ENCODE data around the gene SCGB1D1. TPM values are rescaled to one million over a fixed set of nuclear protein-coding genes. Genes with fewer than 3 reads are reported as not detected.
"Not testable (repeated sequence)": the region's sequence is repeated elsewhere in the genome, so short reads cannot be mapped to it uniquely, and the experiment has no call there.

SCGB1D1 gene
- total RNA-seq, 4 donors from 2014 or later, result not detected

DNA sequence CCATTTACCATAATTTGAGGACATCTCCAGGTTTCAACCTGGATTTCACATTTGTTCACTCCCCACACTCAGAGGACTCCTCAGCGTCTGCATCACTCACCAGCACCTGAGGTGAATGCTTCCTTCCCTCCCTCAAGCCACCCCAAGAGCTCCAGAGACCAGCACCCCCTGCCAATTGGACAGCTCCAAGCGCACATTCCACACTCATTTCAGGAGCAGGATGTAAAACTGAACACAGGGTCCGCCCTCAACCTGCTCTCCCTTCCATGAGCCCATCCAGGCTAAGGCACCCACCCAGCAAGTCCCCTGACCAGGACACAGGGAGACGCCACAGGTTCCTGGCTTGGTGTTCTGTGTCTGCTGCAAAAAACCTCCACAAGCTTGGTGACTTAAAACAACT is 3.9 kb downstream of the SCGB1D1 start:
- 62 to 68% methylated on average over 3 to 4 of the region's 4 CpGs for WGBS, 2 donors
- DNase-seq, result peak in 1 of 2 donors; percentile 12
- no peak overlapping the region for H3K4me3 ChIP-seq (replicated peaks in 1 of 3)
- no peak overlapping the region for H3K27ac ChIP-seq
- intact Hi-C loops (cut with DNase I), result no loop called here
- no peak for TF ChIP-seq CTCF (IDR thresholded peaks at IDR 0.05)
- no peak for TF ChIP-seq POLR2A (IDR thresholded peaks at IDR 0.05)
- H3K27me3 ChIP-seq, result no peaks in the 10 kb centered on the region
- H3K9me3 ChIP-seq, result no peaks in the 10 kb centered on the region
- H3K36me3 ChIP-seq, result no peaks in the 10 kb centered on the region
- H3K4me1 ChIP-seq, result no peaks in the 10 kb centered on the region

- H3K4me3 ChIP-seq (replicated peaks in 1 of 3); H3K4me1 ChIP-seq; H3K36me3 ChIP-seq; DNase-seq; H3K9me3 ChIP-seq; intact Hi-C loops (cut with DNase I); H3K27me3 ChIP-seq; H3K27ac ChIP-seq: not testable (repeated sequence)
- 16% methylated on average over 4 of the region's 9 CpGs; no CpG with 5 or more reads in 1 of the 2 donors for WGBS, 2 donors
Observed at GRCh38 chr11:62195010-62195409, 5.0 kb downstream of the SCGB1D1 start.

DNA sequence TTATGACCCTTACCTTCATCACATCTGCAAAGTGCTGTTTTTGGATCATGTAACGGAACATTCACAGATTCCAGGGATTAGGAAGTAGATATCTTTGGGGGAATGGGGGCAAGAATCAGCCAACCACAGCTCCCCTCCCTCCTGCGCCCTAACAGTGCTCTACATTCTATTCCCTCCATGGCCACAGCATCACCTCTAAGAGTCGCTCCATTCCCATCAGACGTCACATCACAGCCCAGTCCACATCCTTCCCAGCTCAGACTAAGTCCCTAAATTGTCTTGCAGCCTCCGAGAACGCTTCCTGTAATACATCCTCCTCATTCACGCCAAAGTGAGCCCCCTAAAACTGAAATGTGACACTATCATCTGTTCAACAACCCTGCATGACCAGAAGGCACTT is 5.9 kb downstream of the SCGB1D1 start:
- Histone ChIP-seq H3K9me3 (no peaks in the 10 kb centered on the region), H3K36me3 (no peaks in the 10 kb centered on the region), H3K4me3 (replicated peaks in 1 of 3) (no peak overlapping the region), H3K4me1 (no peaks in the 10 kb centered on the region), H3K27ac (no peak overlapping the region), H3K27me3 (no peaks in the 10 kb centered on the region)
- no peak for DNase-seq
- intact Hi-C loops (cut with DNase I), result no loop called here
- no peak for TF ChIP-seq POLR2A (IDR thresholded peaks at IDR 0.05)
- TF ChIP-seq CTCF (IDR thresholded peaks at IDR 0.05), result no peak
- WGBS, 2 donors, result 68 to 75% methylated on average over 7 of the region's 7 CpGs

DNA sequence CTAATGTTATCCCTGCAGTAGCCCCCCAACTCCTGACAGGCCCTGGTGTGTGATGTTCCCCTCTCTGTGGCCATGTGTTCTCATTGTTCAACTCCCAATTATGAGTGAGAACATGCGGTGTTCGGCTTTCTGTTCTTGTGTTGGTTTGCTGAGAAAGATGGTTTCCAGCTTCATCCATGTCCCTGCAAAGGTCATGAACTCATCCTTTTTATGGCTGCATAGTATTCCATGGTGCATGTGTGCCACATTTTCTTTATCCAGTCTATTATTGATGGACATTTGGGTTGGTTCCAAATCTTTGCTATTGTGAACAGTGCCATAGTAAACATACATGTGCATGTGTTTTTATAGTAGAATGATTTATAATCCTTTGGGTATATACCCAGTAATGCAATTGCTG is 7.4 kb downstream of the SCGB1D1 start:
- H3K4me3 ChIP-seq (replicated peaks in 1 of 3); H3K4me1 ChIP-seq; intact Hi-C loops (cut with DNase I); H3K27ac ChIP-seq; H3K27me3 ChIP-seq; H3K36me3 ChIP-seq; DNase-seq; H3K9me3 ChIP-seq: not testable (repeated sequence)
- WGBS, 2 donors, result 100% methylated on average over 2 of the region's 2 CpGs

DNA sequence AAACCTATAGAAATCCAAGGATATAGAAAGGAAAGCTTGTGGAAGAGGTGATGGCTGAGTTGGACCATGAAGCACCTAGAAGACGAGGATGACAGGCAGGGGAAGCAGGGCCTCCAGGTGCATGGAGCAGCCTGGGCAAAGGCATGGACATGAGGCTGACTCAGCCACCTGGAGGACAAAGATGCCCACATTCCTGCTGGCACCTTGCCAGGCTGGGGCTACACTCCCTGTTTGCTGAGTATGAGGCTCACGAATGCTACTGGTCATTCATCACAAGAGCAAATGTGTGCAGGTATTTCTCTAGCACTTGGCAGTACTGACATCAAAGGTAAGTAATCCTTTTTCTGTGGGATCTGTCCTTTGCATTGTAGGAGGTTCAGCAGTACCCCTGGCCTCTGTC is 11.4 kb downstream of the SCGB1D1 start:
- H3K27me3 ChIP-seq, result no peaks in the 10 kb centered on the region
- intact Hi-C loops (cut with DNase I), result no loop called here
- H3K4me3 ChIP-seq (replicated peaks in 1 of 3), result no peak overlapping the region
- H3K4me1 ChIP-seq, result peaks cover 0 to 3% of the 10 kb centered on the region in 2 donors
- H3K9me3 ChIP-seq, result no peaks in the 10 kb centered on the region
- H3K27ac ChIP-seq, result no peak overlapping the region
- TF ChIP-seq POLR2A (IDR thresholded peaks at IDR 0.05) (no peak), CTCF (IDR thresholded peaks at IDR 0.05) (no peak)
- no peaks in the 10 kb centered on the region for H3K36me3 ChIP-seq
- no peak for DNase-seq
- 61 to 86% methylated on average over 2 of the region's 2 CpGs for WGBS, 2 donors

GRCh38 chr11:62202910-62203309 is 12.9 kb downstream of the SCGB1D1 start:
- Histone ChIP-seq H3K27ac (no peak overlapping the region), H3K4me1 (peaks cover 0 to 3% of the 10 kb centered on the region in 2 donors), H3K4me3 (replicated peaks in 1 of 3) (no peak overlapping the region), H3K27me3 (no peaks in the 10 kb centered on the region), H3K9me3 (no peaks in the 10 kb centered on the region), H3K36me3 (no peaks in the 10 kb centered on the region)
- DNase-seq, result no peak
- no peak for TF ChIP-seq POLR2A (IDR thresholded peaks at IDR 0.05)
- no peak for TF ChIP-seq CTCF (IDR thresholded peaks at IDR 0.05)
- 80 to 85% methylated on average over 6 of the region's 6 CpGs for WGBS, 2 donors
- intact Hi-C loops (cut with DNase I), result no loop called here
